SK-N-SH treated with all-trans-retinoic acid at 6 μM for 48 hours (cell line): Measurements from ENCODE around the gene DCUN1D2.

Experiments used
- ARNTL ChIP-seq: fragments of 450-650 bp; formaldehyde crosslinking; IDR thresholded peaks from 2 replicates; pipeline ENCODE4 v1.5.0; 2020; ENCODE audit warnings: low read depth, mild to moderate bottlenecking, moderate library complexity, borderline replicate concordance
- CREB5 ChIP-seq: fragments of 250-450 bp; sonication (Bioruptor Pico); IDR thresholded peaks from 2 replicates; pipeline ENCODE4 v1.5.1; 2020; ENCODE audit warnings: low read depth, mild to moderate bottlenecking, moderate library complexity
- ESRRG ChIP-seq: fragments of 250-450 bp; sonication (Bioruptor Pico); IDR thresholded peaks from 2 replicates; pipeline ENCODE4 v1.6.1; 2021; ENCODE audit warnings: mild to moderate bottlenecking
- OSR1 ChIP-seq: fragments of 250-450 bp; sonication (Bioruptor Pico); IDR thresholded peaks from 2 replicates; pipeline ENCODE4 v1.8.0; 2022; ENCODE audit warnings: moderate library complexity, mild to moderate bottlenecking, inconsistent platforms
- PATZ1 ChIP-seq: fragments of 250-450 bp; sonication (Bioruptor Pico); IDR thresholded peaks from 2 replicates; pipeline ENCODE4 v1.8.0; 2020; ENCODE audit warnings: mild to moderate bottlenecking, moderate library complexity, borderline replicate concordance
- POU6F1 ChIP-seq: fragments of 250-450 bp; sonication (Bioruptor Pico); IDR thresholded peaks from 2 replicates; pipeline ENCODE4 v1.8.0; 2021; ENCODE audit warnings: low read depth, mild to moderate bottlenecking, moderate library complexity, borderline replicate concordance
- PPARA ChIP-seq: fragments of 250-450 bp; sonication (Bioruptor Pico); IDR thresholded peaks from 2 replicates; pipeline ENCODE4 v1.5.0; 2020; ENCODE audit warnings: mild to moderate bottlenecking, borderline replicate concordance
- SNAI2 ChIP-seq: fragments of 250-450 bp; sonication (Bioruptor Pico); IDR thresholded peaks from 2 replicates; pipeline ENCODE4 v1.5.0; 2020; ENCODE audit warnings: mild to moderate bottlenecking, moderate library complexity
- ZFP3 ChIP-seq: fragments of 250-450 bp; sonication (Bioruptor Pico); IDR thresholded peaks from 2 replicates; pipeline ENCODE4 v1.5.0; 2020; ENCODE audit warnings: mild to moderate bottlenecking, moderate library complexity
- ZFP30 ChIP-seq: fragments of 450-650 bp; formaldehyde crosslinking; IDR thresholded peaks from 2 replicates; pipeline ENCODE4 v1.5.0; 2022; ENCODE audit warnings: mild to moderate bottlenecking, moderate library complexity
- ZNF8 ChIP-seq: fragments of 450-650 bp; formaldehyde crosslinking; IDR thresholded peaks from 2 replicates; pipeline ENCODE4 v1.5.0; 2020; ENCODE audit warnings: mild to moderate bottlenecking, moderate library complexity

GRCh38 chr13:113437408-113438010 is 53.0 kb downstream of the DCUN1D2 start:
- TF ChIP-seq ESRRG (CRISPR knock-in tag) = no peak
- no peak for TF ChIP-seq ZFP30 (CRISPR knock-in tag)
- TF ChIP-seq OSR1 (CRISPR knock-in tag) = no peak
- no peak for TF ChIP-seq PATZ1 (CRISPR knock-in tag)
- no peak for TF ChIP-seq ZNF8 (CRISPR knock-in tag)
- TF ChIP-seq PPARA (CRISPR knock-in tag) = no peak
- TF ChIP-seq SNAI2 = no peak
- no peak for TF ChIP-seq ARNTL (CRISPR knock-in tag)
- no peak for TF ChIP-seq CREB5 (CRISPR knock-in tag)
- TF ChIP-seq ZFP3 = no peak
- TF ChIP-seq POU6F1 = no peak
